Stomach (tissue), 4 donors: ENCODE data around the gene PDPK1.
"Not testable (repeated sequence)": the region's sequence is repeated elsewhere in the genome, so short reads cannot be mapped to it uniquely, and the experiment has no call there.

Source experiments
- CTCF ChIP-seq, 7 experiments: fragments of 450-650 bp in 4 of 7; fragments of 200-600 bp in 3 of 7; sonication (generic) in 3 of 7; IDR thresholded peaks; one replicate each; pipeline ENCODE4 v1.5.1; 2016 to 2019; ENCODE audit warnings: antibody characterized with exemption in 7 of 7, control low read depth in 2 of 7, mild to moderate bottlenecking in 1 of 7
- EP300 ChIP-seq: sonication (generic); formaldehyde crosslinking; IDR thresholded peaks from one replicate; pipeline ENCODE4 v1.6.1; 2017; ENCODE audit warnings: antibody characterized with exemption
- POLR2A ChIP-seq, 4 donors: fragments of 450-650 bp; IDR thresholded peaks; one replicate each; pipeline ENCODE4 v1.6.1; 2016; ENCODE audit warnings: antibody characterized with exemption in 4 of 4, control low read depth in 2 of 4, mild to moderate bottlenecking in 1 of 4, moderate library complexity in 1 of 4

GRCh38 chr16:2550283-2550878 is 12.6 kb downstream of the PDPK1 start:
- TF ChIP-seq CTCF (IDR thresholded peaks at IDR 0.05); POLR2A (IDR thresholded peaks at IDR 0.05); EP300: not testable (repeated sequence)
